Gastrocnemius medialis (tissue), 4 donors: ENCODE data around the gene MERTK.

ENCODE experiments used
- POLR2A ChIP-seq, 2 donors: fragments of 450-650 bp; IDR thresholded peaks; one replicate each; pipeline ENCODE4 v1.6.1; 2017; ENCODE audit warnings: antibody characterized with exemption in 2 of 2, mild to moderate bottlenecking in 2 of 2, moderate library complexity in 2 of 2
- TF ChIP-seq, protein P1 (sequence below), 5 experiments: fragments of 450-650 bp in 3 of 5; fragments of 200-600 bp in 2 of 5; sonication (generic) in 2 of 5; IDR thresholded peaks in 4 of 5; conservative IDR thresholded peaks in 1 of 5; 1 replicate in 4 of 5; 2 replicates in 1 of 5; pipeline ENCODE4 v1.5.1; 2016 to 2019; ENCODE audit warnings: antibody characterized with exemption in 5 of 5, mild to moderate bottlenecking in 3 of 5, moderate library complexity in 3 of 5

DNA sequence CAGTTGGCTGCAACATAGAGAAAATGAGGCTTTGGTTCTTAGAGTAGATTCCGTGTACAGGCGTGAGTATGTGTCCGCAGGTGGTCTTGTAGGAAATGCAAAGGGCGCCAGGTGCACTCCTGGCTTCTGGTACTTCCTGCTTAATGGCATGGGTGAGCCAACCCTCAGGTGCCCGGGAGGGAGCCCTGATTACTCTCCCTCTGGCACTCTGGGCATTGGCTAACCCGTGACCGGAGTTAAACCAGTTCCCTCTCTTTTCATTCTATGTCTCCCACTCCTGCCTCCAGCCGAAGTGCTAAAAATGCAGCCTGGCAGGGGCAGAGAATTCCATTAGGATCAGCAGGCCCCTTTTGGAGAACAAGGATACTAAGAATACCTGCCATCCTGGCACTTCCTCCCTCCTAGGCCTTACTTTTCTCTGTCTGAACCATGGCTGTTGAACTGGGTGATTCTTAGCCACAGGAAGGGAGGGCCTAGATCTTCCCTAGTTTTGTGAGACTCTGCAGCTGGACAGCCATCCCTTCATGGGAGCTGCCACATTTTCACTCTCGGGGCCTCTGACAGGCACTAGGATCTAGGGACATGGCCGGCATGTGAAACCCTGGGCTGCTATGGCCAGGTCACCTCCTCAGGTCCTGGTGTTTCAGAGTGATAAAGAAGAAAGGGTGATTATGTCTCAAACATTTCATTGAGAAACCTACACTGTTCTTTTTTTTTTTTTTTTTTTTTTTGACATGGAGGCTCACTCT lies 6.5 kb downstream of the MERTK start:
- TF ChIP-seq, protein P1, sequence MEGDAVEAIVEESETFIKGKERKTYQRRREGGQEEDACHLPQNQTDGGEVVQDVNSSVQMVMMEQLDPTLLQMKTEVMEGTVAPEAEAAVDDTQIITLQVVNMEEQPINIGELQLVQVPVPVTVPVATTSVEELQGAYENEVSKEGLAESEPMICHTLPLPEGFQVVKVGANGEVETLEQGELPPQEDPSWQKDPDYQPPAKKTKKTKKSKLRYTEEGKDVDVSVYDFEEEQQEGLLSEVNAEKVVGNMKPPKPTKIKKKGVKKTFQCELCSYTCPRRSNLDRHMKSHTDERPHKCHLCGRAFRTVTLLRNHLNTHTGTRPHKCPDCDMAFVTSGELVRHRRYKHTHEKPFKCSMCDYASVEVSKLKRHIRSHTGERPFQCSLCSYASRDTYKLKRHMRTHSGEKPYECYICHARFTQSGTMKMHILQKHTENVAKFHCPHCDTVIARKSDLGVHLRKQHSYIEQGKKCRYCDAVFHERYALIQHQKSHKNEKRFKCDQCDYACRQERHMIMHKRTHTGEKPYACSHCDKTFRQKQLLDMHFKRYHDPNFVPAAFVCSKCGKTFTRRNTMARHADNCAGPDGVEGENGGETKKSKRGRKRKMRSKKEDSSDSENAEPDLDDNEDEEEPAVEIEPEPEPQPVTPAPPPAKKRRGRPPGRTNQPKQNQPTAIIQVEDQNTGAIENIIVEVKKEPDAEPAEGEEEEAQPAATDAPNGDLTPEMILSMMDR (IDR thresholded peaks at IDR 0.05 in 4 of 5, conservative IDR thresholded peaks at IDR 0.05 in 1 of 5): no peak
- no peak for TF ChIP-seq POLR2A (IDR thresholded peaks at IDR 0.05)
